ENCODE results near the gene OR56B4. TPM values are rescaled to one million over a fixed set of nuclear protein-coding genes. Genes with fewer than 3 reads are reported as not detected.
"Not testable (repeated sequence)": the region's sequence is repeated elsewhere in the genome, so short reads cannot be mapped to it uniquely, and the experiment has no call there.

Gene OR56B4
- total and polyA plus RNA-seq, 2 of the 13 experiments (the other 11 are each of a cell fraction or from before 2014, with no cell fraction given) = not detected

GRCh38 chr11:6067502-6067901, 40.0 kb upstream of the OR56B4 start:
- POLR2A ChIA-PET = no interaction called here

GRCh38 chr11:6076443-6076842, 31.0 kb upstream of the OR56B4 start:
- H3K9ac ChIP-seq (ENCODE audit: insufficient read depth, low read depth, low read length); H3K4me1 ChIP-seq (ENCODE audit: insufficient read depth, low read length); BruUV-seq (replicated peaks); DNase-seq (ENCODE audit: low spot score); H3K4me2 ChIP-seq (ENCODE audit: low read depth, low read length); POLR2A ChIA-PET; in situ Hi-C loops (cut with HindIII; ENCODE audit: extremely low pct_ligation_motif_present, low pct_unique_long_range_greater_than_20kb); ATAC-seq; H2AFZ ChIP-seq (ENCODE audit: low read length); H4K20me1 ChIP-seq (ENCODE audit: insufficient read depth, low read length); H3K27me3 ChIP-seq (ENCODE audit: control insufficient read depth in 1 of 2, insufficient read depth in 2 of 2, low read length in 2 of 2); H3K36me3 ChIP-seq (replicated peaks in 1 of 2; ENCODE audit: control insufficient read depth in 1 of 2, insufficient read depth in 2 of 2, low read length in 2 of 2); FAIRE-seq; H3K9me3 ChIP-seq (ENCODE audit: low read length); CTCF ChIA-PET (ENCODE audit: low intra/inter-chr PET ratio, low total read pairs); intact Hi-C loops (cut with micrococcal nuclease; ENCODE audit: unreplicated experiment); H3K4me3 ChIP-seq (replicated peaks in 1 of 3; ENCODE audit: insufficient read depth in 1 of 3, low read depth in 2 of 3, low read length in 3 of 3); H3K27ac ChIP-seq (ENCODE audit: extremely low read length, insufficient read depth, low read length); H3K79me2 ChIP-seq (ENCODE audit: insufficient read depth, low read length): not testable (repeated sequence)
- TF ChIP-seq SETDB1 (CRISPR knock-in tag; IDR thresholded peaks at IDR 0.05; ENCODE audit: borderline replicate concordance) = peak; percentile 58; the same call in 1 of the 2 replicates
- 6% methylated on average over 2 of the region's 2 CpGs for WGBS (ENCODE audit: low lambda C conversion rate)

More at GRCh38 chr11:6067502-6067901, 40.0 kb upstream of the OR56B4 start:
- Histone ChIP-seq H3K27ac (ENCODE audit: extremely low read length, insufficient read depth, low read length) (no peak overlapping the region), H3K4me1 (ENCODE audit: insufficient read depth, low read length) (no peaks in the 10 kb centered on the region), H3K79me2 (ENCODE audit: insufficient read depth, low read length) (no peaks in the 10 kb centered on the region), H3K9ac (ENCODE audit: insufficient read depth, low read depth, low read length) (no peak overlapping the region), H3K4me3 (replicated peaks in 1 of 3; ENCODE audit: insufficient read depth in 1 of 3, low read depth in 2 of 3, low read length in 3 of 3) (no peak overlapping the region), H2AFZ (ENCODE audit: low read length) (no peak overlapping the region), H3K27me3 (ENCODE audit: control insufficient read depth in 1 of 2, insufficient read depth in 2 of 2, low read length in 2 of 2) (no peaks in the 10 kb centered on the region), H4K20me1 (ENCODE audit: insufficient read depth, low read length) (no peaks in the 10 kb centered on the region), H3K4me2 (ENCODE audit: low read depth, low read length) (no peak overlapping the region), H3K9me3 (ENCODE audit: low read length) (no peaks in the 10 kb centered on the region), H3K36me3 (replicated peaks in 1 of 2; ENCODE audit: control insufficient read depth in 1 of 2, insufficient read depth in 2 of 2, low read length in 2 of 2) (no peaks in the 10 kb centered on the region)
- CTCF ChIA-PET (ENCODE audit: low intra/inter-chr PET ratio, low total read pairs) = no interaction called here
- 4% methylated on average over 4 of the region's 4 CpGs for WGBS (ENCODE audit: low lambda C conversion rate)
- FAIRE-seq (no peak), DNase-seq (ENCODE audit: low spot score) (no peak), ATAC-seq (no peak)
- no peak for TF ChIP-seq ZBTB20 (CRISPR knock-in tag; IDR thresholded peaks at IDR 0.05; ENCODE audit: borderline replicate concordance, low read depth)
- no peak for TF ChIP-seq LCORL (IDR thresholded peaks at IDR 0.05)
- no peak for TF ChIP-seq LCORL (CRISPR knock-in tag; IDR thresholded peaks at IDR 0.05)
- no peak for TF ChIP-seq ZNF670 (CRISPR knock-in tag; IDR thresholded peaks at IDR 0.05; ENCODE audit: borderline replicate concordance)
- no peak for TF ChIP-seq SCMH1 (CRISPR knock-in tag; IDR thresholded peaks at IDR 0.05; ENCODE audit: borderline replicate concordance)
- intact Hi-C loops (cut with micrococcal nuclease; ENCODE audit: unreplicated experiment) (no loop called here), in situ Hi-C loops (cut with HindIII; ENCODE audit: extremely low pct_ligation_motif_present, low pct_unique_long_range_greater_than_20kb) (no loop called here)
- no TSS peak for BruUV-seq (replicated peaks)
